ENCODE measurements around the gene SPSB3.
"Not testable (repeated sequence)": the region's sequence is repeated elsewhere in the genome, so short reads cannot be mapped to it uniquely, and the experiment has no call there.

Gene SPSB3

GRCh38 chr16:1745900-1746692 lies 36.3 kb downstream of the SPSB3 start:
- DNase-seq (ENCODE audit: insufficient read length, low spot score) (peak; percentile 95), FAIRE-seq (peak; percentile 82)
- 0 out of 2 replicates have a peak, but pooled peaks have one; percentile 21 for TF ChIP-seq POLR2A (IDR thresholded peaks at IDR 0.05; ENCODE audit: low read depth, low read length)

DNA sequence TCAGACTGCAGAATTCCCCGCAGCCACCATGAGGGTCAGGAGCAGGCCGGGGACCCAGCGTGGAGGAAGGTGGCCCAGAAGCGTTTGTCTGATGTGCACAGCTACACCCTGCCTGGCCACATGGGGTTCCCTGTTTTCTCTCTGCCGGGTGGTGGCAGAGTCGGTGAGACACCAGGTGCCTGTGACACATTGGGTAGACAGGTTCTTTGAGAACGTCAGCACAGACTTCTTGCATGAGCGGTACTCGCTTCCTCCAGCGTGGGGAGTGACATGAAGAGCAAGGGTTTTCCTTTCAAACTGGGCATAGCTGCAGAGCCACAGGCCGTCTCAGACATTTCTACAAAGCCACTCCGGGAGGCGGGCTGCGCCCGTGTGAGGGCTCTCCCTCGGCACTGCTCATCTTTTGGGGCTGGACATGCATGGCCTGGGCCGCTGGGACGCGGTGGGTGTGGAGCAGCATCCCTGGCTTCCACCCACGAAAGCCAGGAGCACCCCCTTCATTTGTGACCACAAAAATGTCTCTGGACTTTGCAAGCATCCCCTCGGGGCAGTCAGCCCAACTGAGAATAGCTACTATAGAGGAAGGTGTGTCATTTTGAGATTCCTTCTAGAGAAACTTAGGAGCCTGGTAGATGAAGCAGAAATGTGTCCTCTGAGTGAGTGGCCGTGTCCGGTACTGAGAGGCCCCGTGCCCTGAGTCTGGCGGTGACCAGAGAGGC lies 37.0 kb downstream of the SPSB3 start:
- TF ChIP-seq POLR2A (IDR thresholded peaks at IDR 0.05; ENCODE audit: low read depth, low read length) = no peak
- DNase-seq (ENCODE audit: insufficient read length, low spot score) = peak; percentile 69
- no peak for FAIRE-seq

GRCh38 chr16:1744338-1744840 lies 38.0 kb downstream of the SPSB3 start:
- DNase-seq (ENCODE audit: insufficient read length, low spot score) = no peak
- no peak for FAIRE-seq
- no peak for TF ChIP-seq POLR2A (IDR thresholded peaks at IDR 0.05; ENCODE audit: low read depth, low read length)

- FAIRE-seq (no peak), DNase-seq (ENCODE audit: insufficient read length, low spot score) (no peak)
- TF ChIP-seq POLR2A (IDR thresholded peaks at IDR 0.05; ENCODE audit: low read depth, low read length) = no peak
Measured at GRCh38 chr16:1743376-1744337, 38.7 kb downstream of the SPSB3 start.

GRCh38 chr16:1741553-1742165 lies 40.7 kb downstream of the SPSB3 start:
- no peak for DNase-seq (ENCODE audit: insufficient read length, low spot score)

DNA sequence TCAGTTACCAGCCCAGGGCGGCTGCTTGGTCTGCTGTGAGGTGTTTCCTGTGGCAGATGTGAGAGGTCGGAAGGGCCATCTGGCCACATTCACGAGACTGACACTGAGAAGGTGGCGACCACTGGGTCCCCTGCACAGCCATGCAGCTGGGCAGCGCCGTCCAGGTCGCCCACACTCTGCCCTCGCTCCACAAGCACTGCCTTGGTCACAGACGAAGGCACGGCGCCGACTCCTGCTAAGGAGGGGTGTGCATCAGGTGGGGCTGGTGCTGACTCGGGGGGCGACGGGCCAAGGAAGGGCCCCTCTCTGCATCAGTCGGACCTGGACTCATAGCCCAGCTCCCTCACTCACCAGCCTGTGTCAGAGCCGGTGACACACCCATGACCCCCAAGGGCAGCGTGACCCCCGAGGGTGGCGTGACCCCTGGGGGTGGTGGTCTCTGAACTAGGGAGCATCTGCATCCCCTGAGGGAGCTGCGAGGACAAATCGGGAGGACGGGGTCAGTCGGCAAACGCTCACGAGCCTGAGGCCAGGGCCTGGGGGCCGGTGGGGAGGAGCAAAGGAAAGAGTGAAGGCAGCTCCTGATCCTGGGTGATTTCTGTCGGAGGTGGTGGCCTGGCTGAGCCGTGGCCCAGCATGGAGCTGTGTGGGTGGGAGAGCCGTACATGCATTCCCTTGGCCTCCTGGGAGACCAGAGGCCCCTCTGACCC lies 41.4 kb downstream of the SPSB3 start:
- FAIRE-seq (no peak), DNase-seq (ENCODE audit: insufficient read length, low spot score) (no peak)
- TF ChIP-seq POLR2A (IDR thresholded peaks at IDR 0.05; ENCODE audit: low read depth, low read length) = no peak

More at GRCh38 chr16:1741553-1742165, 40.7 kb downstream of the SPSB3 start:
- no peak for FAIRE-seq
- no peak for TF ChIP-seq POLR2A (IDR thresholded peaks at IDR 0.05; ENCODE audit: low read depth, low read length)

DNA sequence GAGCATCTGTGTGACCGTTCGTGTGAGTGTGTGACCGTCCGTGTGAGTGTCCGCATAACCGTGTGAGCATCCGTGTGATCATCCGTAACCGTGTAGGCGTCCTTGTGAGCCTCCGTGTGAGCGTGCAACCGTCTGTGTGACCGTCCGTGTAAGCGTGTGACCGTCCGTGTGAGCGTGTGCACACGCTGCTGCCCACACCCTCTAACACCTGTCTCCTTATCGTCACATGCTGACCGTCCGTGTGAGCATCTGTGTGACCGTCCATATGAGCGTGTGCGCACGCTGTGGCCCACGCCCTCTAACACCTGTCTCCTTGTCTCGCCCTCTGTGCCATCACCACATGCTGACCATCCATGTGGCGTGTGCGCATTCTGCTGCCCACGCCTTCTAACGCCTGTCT lies 42.1 kb downstream of the SPSB3 start:
- FAIRE-seq = no peak
- DNase-seq (ENCODE audit: insufficient read length, low spot score) = no peak
- TF ChIP-seq POLR2A (IDR thresholded peaks at IDR 0.05; ENCODE audit: low read depth, low read length) = no peak

DNA sequence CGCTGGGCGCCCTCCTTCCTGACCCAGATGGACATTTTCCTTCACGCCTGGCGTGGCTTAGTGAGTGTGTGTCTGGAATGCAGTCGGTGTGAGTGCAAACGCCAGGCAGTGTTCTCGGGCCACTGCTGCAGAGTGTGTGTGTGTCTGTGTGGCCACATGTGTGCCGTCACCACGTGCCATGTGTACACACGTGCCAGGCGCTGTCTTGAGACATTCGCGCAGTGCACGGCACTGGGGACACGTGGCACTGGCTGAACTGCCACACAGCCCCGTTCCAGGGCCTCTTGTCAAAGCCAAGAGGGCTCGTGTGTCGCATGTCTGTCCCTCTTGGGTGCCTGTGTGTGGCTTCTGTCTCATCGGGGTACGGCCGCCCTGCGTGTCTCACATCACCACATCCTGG lies 47.6 kb downstream of the SPSB3 start:
- no peak for FAIRE-seq

DNA sequence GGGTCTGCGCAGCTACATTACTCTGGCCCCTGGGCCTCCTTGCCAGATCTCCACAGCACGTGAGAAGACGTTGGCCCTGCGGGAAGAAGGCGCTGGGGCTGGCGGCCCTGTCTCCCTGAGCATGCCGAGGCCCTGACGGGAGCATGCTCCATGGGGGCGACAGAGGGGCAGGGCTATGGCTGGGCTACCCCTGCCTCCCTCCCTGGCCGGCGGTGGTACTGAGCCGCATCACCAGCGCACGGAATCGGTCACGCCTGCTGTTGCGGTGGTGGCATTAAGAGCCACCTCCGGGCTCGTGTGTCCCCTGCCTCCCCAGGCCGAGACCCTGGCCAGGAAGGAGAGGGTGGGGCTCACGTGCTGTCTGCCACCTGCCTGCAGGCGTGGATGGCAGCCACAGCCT lies 48.2 kb downstream of the SPSB3 start:
- TF ChIP-seq POLR2A (IDR thresholded peaks at IDR 0.05; ENCODE audit: low read depth, low read length) = no peak
- FAIRE-seq = no peak
- no peak for DNase-seq (ENCODE audit: insufficient read length, low spot score)

More for the DNA sequence above, 47.6 kb downstream of the SPSB3 start:
- no peak for TF ChIP-seq POLR2A (IDR thresholded peaks at IDR 0.05; ENCODE audit: low read depth, low read length)
- no peak for DNase-seq (ENCODE audit: insufficient read length, low spot score)

DNA sequence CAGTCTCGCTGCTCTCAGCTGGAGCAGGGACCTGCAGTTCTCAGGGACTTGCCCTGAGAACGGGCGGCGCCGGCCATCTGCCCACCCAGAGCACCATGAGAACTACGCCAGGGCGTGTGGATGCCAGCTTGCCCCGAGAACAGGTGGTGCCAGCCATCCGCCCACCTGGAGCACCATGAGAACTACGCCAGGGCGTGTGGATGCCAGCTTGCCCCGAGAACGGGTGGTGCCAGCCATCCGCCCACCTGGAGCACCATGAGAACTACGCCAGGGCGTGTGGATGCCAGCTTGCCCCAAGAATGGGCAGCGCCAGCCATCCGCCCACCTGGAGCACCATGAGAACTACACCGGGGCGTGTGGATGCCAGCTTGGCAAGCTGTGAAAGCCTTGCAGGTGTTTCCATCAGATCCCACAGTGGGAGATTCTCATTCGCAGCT lies 49.8 kb downstream of the SPSB3 start:
- not testable (repeated sequence) for FAIRE-seq; DNase-seq (ENCODE audit: insufficient read length, low spot score)

GRCh38 chr16:1732071-1732470 lies 50.3 kb downstream of the SPSB3 start:
- FAIRE-seq (no peak), DNase-seq (ENCODE audit: insufficient read length, low spot score) (no peak)
- no peak for TF ChIP-seq POLR2A (IDR thresholded peaks at IDR 0.05; ENCODE audit: low read depth, low read length)

DNA sequence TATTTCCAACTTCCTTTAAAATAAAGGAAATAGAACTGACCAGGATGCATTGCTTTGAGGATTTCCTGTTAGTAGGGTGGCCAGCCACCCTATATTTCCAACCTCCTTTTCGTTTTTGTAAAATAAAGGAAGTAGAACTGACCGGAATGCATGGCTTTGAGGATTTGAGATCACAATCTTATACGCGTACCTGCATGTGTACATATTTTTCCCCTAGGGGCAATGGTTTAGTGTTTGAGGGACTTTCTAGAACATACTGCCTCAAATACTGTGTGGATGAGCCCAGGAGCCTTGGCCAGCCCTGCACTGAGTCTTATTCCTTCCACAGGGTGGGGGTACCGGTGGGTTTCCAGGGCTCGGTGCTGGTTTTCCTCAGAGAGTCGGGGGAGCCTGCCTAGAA lies 50.8 kb downstream of the SPSB3 start:
- FAIRE-seq (no peak), DNase-seq (ENCODE audit: insufficient read length, low spot score) (no peak)
- TF ChIP-seq POLR2A (IDR thresholded peaks at IDR 0.05; ENCODE audit: low read depth, low read length) = no peak

- FAIRE-seq (no peak), DNase-seq (ENCODE audit: insufficient read length, low spot score) (no peak)
- TF ChIP-seq POLR2A (IDR thresholded peaks at IDR 0.05; ENCODE audit: low read depth, low read length) = no peak
Measured at GRCh38 chr16:1731073-1731472, 51.3 kb downstream of the SPSB3 start.
